ENCODE data around the gene PTGIS.
"Not testable (repeated sequence)": the region's sequence is repeated elsewhere in the genome, so short reads cannot be mapped to it uniquely, and the experiment has no call there.

Gene PTGIS

DNA sequence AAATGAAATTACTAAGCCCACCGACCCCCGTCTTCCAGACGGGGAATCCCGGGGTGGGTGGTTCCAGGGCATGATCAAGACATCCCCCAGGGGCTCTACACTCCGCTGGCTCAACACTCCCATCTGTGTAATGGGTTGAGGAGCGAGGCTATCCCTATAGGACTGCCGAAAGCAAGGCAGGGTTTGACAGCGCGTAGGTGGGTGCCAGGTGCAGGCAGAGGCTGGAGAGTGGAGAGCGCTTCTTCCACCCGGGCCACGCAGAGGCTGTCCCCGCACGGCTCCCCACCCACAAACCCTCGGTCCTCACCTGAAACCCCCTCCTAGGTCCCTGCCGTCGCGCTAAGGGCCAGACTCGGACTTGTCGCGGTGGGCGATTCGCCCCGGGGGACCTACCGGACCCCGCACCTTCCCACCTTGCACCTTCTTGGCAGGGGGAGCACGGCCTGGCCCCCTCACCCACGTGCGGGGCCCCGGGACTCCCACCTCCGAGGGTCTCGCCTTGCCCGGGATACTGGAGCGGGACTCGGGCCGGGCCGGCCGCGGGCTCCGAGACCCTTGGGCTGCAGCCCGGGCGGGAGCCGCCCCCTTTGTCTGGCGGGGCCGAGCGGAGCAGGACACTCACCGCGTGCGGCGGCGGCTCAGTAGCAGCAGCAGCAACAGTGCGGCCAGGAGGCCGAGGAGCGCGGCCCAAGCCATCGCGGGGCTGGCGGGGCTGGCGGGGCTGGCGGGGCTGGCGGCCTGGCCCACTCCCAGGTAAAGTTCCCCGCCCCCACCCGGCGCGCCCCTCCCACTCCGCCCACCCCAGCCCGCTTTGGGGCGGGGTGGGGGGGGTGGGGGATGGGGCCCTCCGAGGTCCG is at the start of gene PTGIS:
PTGIS (minus strand) TSS at position 717 of the 857 bp plus-strand sequence; CDS start at position 696, 21 bp downstream.
- no peak for DNase-seq (ENCODE audit: low read depth in 2 of 2)

DNA sequence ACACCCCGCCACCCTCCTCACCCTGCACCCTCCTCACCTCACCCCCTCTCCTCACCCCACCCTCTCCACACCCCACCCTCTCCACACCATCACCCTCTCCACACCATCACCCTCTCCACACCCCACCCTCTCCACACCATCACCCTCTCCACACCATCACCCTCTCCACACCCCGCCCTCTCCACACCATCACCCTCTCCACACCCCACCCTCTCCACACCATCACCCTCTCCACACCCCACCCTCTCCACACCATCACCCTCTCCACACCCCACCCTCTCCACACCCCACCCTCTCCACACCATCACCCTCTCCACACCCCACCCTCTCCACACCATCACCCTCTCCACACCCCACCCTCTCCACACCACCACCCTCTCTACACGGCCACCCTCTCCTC is 49.5 kb upstream of the PTGIS start:
- not testable (repeated sequence) for DNase-seq (ENCODE audit: low read depth in 2 of 2)

DNA sequence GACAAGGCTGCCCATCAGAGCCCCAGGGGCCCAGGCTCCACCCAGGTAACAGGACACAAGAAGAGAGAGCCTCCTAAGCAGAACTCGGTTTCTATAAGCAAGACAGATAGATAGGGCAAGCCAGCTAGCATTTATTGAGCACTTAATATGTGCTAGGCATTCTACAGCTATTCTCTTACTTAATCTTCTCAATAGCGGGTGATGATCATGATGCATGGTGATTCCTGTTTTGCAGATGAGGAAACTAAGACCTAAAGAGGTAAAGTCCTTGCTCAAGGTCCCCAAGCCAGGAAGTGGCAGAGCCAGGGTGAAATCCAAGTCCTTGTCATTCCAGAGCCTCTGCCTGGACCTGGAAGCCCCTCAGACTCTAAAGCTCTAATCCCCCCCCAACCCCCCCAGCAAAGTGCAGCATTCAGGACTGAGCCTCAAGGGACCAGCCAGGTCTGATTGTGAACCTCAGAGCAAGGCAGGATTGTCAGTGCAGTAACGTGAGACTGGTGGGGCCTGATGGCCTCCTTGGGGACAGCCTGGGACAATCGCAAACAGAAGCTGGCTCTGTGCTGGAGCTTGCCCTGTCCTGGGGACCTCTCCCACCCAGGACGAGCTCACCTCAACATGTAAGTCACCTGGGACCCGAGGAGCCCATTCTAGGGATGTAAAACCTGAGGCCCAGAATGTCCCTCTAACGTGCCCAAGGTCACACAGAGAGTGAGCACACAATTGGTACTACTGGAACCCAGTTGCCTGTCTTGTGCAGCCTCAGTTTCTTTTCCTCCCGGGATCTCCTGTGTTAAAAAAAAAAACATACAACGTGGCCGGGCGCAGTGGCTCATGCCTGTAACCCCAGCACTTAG is 48.4 kb upstream of the PTGIS start:
- DNase-seq (ENCODE audit: low read depth in 2 of 2) = no peak

DNA sequence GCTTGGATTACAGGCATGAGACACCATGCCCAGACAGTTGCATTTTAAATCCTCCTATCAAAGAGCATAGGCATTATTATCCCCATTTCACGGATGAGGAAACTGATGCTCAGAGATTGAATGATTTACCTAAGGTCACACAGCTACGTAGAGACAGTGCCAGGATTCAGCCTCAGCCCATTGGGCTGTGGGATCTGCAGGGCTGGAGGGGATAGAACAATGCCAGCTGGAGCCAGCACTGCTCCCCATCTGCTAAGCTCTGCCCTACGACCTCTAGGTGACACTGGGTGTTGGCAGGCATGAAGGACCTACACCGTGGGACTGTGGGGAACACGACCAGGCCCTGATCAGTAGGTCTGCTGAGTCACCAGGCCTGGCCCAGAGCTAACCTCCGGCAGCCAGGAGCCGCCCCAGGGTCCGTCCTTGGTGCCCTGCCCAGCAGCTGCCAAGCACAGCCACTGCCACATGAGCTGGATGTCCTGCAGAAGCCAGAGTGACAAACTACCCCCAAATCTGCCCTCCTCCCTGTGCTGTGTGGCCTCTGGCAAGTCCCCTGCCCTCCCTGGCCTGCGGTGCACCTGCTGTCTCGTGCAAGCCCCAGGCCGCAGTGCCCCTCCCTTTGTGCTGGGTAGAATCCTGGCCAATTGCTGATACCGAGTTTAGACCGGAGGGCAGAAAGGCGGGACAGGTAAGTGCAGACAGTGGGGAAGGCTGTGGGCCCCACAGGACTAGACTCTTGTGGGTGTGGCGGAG is 47.6 kb upstream of the PTGIS start:
- DNase-seq (ENCODE audit: low read depth in 2 of 2) = no peak

DNA sequence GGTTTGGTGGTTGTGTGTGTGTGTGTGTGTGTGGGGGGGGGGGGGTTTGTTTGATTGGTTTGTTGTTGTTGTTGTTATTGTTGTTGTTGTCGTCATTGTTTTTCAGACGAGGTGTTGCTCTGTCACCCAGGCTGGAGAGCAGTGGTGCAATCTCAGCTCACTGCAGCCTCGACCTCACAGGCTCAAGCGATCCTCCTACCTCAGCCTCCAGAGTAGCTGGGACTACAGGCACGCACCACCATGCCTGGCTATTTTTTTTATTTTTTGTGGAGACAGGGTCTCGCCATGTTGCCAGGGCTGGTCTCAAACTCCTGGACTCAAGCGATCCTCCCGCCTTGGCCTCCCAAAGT is 47.1 kb upstream of the PTGIS start:
- DNase-seq (ENCODE audit: low read depth in 2 of 2) = not testable (repeated sequence)

DNA sequence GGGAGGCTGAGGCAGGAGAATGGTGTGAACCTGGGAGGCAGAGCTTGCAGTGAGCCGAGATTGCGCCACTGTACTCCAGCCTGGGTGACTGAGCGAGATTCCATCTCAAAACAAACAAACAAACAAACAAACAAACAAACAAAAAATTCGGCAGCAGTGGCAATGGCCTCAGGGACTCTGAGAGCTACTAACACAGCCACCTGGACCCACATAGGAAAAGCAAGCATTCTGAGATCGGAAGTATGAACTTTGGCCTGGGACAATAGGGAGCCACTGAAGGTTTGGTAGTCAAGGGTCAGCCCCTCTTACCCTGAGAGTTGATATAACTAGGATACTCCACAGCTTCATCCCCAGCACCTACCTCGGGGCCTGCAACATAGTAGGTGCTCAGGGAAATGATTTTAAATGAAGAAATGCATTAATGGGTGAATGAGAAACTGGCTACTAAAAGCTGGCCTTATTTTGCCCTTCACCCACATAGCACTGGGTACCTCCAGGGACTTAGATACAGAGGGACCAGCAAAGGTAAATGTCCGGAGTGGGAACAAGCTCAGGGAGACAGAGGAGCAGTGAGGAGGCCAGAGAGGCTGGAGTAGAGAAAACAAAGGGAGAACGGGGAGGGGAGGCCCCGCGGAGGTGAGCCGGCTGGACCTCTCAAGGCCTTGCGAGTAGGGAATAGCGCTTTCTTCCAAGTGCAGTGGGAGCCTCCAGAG is 46.6 kb upstream of the PTGIS start:
- DNase-seq (ENCODE audit: low read depth in 2 of 2) = no peak

DNA sequence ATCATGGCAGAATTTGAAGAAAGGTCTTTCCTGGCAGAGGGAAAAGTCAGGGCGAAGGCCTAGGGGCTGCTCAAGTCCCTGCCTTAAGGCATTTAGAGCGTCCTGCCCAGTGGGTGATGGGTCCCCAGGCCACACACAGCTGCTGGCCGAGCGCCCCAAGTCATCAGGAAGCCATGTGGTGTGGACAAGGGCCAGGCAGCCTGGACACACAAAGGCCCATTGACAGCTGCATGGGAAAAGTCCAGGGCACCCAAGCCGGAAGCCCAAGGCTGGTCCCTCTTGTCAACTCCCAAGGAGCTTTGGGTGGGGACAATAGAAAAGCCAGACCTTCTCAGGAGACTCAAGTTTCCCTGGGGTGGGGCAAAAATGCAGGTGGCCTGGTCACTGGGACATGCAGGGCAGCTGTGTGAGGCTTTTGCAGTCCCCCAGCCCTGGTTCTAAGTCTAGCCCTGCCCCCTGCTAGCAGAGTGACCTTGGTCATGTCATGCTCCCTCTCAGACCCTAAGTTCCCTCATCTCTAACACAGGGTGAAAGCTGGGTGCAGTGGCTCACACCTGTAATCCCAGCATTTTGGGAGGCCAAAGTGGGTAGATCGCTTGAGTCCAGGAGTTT is 44.3 kb upstream of the PTGIS start:
- no peak for DNase-seq (ENCODE audit: low read depth in 2 of 2)

DNA sequence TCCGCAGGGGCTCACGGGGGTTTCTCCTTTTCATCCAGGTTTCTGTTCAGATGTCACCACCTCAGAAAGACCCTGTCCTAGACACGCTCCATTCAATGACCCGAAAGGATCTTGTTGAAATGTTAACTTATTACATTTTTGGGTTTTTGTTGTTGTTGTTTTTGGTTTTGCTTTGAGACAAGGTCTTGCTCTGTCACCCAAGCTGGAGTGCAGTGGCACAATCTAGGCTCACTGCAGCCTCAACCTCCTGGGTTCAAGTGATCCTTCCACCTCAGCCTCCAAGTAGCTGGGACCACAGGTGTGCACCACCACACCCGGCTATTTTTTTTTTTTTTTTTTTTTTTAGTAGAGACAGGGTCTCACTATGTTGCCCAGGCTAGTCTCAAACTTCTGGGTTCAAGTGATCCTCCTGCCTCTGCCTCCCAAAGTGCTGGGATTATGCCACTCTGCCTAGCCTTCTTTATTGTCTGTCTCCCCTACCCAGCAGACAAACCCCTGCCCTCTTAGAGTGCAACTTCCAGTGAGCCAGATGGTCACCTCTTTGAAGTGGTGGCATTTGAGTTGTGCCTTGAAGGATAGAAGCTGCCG is 43.7 kb upstream of the PTGIS start:
- DNase-seq (ENCODE audit: low read depth in 2 of 2) = not testable (repeated sequence)

DNA sequence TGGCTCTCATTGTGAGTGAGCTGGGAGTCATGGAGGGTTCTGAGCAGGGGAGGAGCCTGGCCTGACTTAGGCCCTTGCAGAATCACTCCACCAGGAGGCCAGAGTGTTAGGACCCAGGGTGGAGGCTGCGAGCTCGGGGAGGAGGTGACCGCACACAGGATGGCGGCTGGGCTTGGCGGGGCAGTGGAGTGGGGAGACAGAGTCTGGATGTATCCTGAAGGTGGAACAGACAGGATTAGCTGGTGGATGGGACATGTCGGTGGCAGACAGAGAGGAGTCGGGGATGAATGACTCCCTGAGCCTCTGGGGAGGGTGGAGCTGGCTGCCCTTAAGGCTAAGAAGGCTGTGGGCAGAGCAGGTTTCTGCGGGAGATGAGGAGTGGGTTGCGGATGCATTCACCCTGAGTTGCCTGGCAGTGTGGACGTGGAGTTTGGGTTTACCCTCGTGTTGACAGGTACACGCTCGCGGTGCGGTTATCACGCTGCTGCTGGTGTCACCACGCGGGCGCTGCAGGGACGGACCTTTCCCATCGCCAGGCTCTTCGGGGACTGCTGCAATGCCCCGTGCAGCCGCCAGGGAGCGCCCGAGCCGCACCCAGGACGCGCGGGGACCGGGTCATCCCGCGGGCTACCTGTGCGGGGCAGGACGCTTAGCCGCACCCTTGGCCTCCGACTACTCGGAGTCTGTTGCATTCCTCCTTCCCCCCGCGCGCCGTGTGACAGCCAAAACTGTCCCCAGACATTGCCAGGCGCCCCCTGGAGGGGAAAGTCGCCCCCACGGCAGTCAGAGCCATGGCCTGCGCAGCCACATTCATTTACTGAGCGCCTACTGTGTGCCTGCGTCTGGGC is 43.0 kb upstream of the PTGIS start:
- peak; percentile 44 to 55 for DNase-seq (ENCODE audit: low read depth in 2 of 2)

DNA sequence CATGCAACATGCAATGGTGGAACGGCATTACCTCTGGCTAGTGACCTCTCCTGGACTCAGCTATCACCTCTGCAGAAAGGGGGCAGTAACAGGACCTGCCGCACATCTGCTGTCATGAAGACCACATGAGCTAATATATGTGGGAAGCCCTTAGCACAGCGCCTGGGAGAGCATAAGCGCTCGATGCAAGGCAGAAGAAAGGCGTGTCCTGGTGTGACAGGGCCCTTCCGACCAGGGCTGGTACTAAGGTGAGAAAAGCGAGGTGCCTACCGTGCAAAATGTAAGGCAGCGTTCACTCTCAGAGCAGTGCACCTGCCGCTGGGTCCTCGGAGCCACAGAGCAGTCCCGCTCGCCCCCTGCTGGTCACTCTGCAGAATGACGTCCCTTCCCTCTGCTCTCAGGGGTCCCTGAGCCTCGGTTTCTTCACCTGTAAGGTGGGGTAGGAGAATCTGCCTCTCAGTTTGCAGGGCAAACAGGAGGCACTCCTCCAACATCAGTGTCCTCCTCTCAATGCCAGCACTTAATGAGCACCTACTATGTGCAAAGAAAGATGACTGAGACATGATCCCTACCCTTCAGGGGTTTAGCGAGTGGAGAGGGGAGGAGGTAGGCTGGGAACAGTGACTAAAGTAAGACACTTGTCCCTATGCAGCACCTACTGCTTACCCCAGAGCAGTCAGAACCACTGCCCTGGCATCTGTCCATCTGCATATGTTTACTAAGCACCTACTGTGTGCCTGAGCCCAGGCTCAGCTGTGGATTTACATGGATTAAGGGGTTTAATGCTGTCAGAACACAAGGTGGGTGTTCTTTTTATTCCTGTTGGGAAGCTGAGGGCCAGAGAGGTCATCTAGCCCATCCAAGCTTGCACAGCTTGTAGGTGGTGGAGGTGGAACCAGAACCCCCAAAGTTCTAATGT is 41.1 kb upstream of the PTGIS start:
- peak; percentile 50 to 51 for DNase-seq (ENCODE audit: low read depth in 2 of 2)

DNA sequence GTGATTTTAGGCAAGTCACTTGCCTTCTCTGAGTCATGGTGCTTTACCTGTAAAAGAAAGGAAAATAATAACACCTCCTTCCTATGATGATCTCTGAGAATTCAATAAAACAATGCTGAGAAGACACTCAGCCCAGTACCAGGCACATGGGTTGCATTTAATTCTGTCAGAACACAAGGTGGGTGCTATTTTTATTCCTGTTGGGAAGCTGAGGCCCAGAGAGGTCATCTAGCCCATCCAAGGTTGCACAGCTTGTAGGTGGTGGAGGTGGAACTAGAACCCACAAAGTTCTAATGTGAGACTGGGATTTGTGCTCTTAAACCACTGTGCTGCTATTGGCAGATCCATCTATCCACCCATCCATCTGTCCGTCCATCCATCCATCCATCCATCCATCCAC is 39.6 kb upstream of the PTGIS start:
- DNase-seq (ENCODE audit: low read depth in 2 of 2) = no peak

DNA sequence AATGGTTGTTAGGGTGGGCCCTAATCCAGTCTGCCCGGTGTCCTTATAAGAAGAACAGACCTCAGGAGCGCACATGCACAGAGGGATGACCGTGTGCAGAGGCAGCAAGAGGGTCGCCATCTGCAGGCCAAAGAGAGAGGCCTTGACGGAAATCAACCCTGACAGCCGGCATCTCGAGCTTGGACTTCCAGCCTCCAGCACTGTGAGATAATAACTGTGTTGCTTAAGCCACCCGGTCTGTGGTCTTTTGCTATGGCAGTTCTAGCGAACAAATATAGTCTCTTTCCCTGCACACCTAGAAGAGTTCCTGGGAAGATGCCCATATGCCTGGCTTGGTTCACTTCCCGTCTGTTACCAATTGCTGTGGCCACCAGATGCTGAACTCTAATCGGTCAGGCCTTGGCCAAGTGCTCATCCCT is 35.3 kb upstream of the PTGIS start:
- no peak for DNase-seq (ENCODE audit: low read depth in 2 of 2)

DNA sequence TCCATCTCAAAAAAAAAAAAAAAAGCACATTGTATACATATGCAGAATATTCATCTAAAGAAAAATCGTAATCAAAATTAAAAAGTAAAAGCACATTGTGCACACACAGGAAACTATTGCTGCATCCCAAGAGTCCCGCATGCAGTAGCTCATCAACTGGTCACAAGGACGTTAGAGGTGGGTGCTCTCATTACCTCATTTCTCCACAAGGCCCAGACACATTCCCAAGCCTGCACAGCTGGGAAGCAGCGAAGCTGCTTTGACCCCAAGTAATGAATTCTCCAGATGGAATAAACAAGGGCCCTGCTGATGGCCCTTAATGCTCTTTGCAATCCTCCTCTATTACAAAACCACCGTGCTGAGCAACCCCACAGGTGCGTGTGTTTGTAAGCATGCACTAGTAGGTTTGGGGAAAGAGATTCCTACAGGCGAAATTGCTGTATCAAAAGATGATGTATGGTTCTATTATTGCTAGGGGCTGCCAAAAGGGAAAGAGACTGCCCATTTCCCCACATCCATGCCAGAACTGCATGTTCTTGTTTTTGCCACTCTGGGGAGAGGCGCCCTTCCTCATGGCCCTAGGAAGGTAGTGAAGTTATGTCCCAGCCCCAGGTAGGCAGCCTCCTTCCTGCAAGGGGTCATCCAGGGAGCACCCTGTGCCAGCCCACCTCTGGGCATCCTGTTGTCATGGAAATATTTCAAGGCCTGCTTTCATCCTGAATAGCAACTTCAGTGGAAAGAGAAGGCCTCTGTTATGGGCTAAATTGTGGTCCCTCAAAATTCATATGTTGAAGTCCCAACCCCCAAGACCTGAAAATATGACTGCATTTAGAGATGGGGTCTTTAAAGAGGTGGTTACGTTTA is 34.6 kb upstream of the PTGIS start:
- DNase-seq (ENCODE audit: low read depth in 2 of 2) = no peak

DNA sequence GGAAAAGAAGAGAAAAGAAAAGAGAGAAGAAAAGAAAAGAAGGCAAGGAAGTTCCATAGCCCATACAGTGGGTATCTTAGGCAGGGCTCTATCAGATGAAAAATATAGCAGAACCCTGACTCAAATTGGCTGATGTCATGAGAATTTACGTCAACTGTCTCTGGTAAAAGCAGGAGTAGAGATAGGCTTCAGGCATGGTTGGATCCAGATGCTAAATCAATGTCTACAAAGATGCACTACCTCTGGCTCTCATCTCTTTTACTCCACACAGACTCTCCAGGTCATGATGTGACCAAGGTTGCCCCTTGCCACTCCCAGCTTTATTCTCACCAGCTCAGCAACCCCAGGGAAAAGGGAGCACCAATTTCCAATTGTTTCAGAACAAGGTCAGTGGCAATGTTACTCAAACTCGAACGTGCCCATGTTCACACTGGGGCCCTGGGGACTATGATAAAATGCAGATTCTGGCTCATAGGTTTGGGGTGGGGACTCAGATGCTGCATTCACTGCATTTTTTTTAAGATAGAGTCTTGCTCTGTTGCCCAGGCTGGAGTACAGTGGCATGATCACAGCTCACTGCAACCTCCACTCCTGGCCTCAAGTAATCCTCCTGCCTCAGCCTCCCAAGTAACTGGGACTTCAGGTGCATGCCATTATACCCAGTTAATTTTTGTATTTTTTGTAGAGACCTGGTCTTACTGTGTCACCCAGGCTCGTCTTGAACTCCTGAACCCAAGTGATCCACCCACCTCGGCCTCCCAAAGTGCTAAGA is 33.4 kb upstream of the PTGIS start:
- no peak for DNase-seq (ENCODE audit: low read depth in 2 of 2)

DNA sequence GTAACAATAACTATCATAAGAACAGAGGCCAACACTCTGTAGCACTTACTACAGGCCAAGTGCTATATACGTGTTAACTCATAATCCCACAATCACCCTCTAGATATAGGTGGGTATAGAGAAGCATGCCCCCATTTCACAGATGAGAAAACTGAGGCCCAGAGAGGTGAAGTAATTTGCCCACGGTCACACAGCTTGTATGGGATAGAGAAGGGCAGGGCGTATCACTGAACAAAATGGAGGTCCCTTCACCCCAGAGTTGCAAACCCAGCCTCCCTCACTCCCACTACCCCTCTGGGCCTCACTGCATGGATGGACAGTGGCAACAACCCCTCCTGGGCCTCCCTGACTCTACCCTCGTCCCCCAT is 31.8 kb upstream of the PTGIS start:
- DNase-seq (ENCODE audit: low read depth in 2 of 2) = no peak

DNA sequence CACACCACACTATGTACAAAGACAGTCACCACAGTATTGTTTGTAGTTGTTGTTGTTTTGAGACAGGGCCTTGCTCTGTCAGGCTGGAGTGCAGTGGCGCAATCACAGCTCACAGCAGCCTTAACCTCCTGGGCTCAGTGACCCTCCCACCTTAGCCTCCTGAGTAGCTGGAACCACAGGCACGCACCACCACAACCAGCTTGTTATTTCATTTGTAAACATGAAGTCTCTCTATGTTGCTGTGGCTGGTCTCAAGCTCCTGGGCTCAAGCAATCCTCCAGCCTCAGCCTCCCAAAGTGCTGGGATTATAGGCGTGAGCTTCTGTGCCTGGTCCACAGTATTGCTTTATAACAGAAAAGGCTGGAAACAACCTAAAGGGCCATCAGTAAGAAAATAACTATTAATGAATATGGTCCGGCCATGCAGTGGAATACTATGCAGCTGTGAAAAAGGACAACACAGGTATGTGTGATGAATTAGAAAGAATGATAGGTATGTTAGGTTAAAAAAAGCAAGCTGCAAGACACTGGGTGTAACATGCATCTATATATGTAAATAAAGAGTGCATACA is 30.0 kb upstream of the PTGIS start:
- DNase-seq (ENCODE audit: low read depth in 2 of 2) = no peak
